HepG2 (cell line): Measurements from ENCODE around the gene UNC5B. TPM values are rescaled to one million over a fixed set of nuclear protein-coding genes. Genes with fewer than 3 reads are reported as not detected.

Experiments used
- ATAC-seq: fragments of 200-7000 bp; cut with Tn5 transposase; 3 replicates; pipeline ENCODE4 v1.9.1; 2020; ENCODE audit warnings: mild to moderate bottlenecking, moderate library complexity
- BruUV-seq: library from RNA; stranded (reverse); fragments of 400-500 nt; replicated peaks from 2 replicates; lab custom pipeline; 2021; lab: Mats Ljungman, UMichigan
- CTCF ChIA-PET: fragments of 300-600 bp; formaldehyde crosslinking; extraction: SDS; loops from one replicate; lab custom pipeline; 2021; ENCODE audit warnings: low total read pairs, inconsistent platforms, low intra/inter-chr PET ratio; lab: Yijun Ruan, JAX
- POLR2A ChIA-PET: fragments of 350-600 bp; sonication (Branson Sonifier 250); formaldehyde crosslinking; loops from one replicate; lab custom pipeline; 2020; ENCODE audit warnings: antibody characterized with exemption, inconsistent platforms; lab: Yijun Ruan, JAX
- DNase-seq: peaks from one replicate; pipeline ENCODE4 v3.0.0-alpha.2; 2015; ENCODE audit warnings: low spot score
- FAIRE-seq: peaks from 3 replicates; lab custom pipeline; 2011; peaks lifted over from hg19 to GRCh38; lab: Jason Lieb, UNC
- H2AFZ ChIP-seq: one replicate; pipeline ENCODE4 v1.6.1; 2011; ENCODE audit warnings: low read length, inconsistent platforms
- H3K27ac ChIP-seq: fragments of 300-600 bp; 3 replicates; pipeline ENCODE4 v1.8.0; 2011; ENCODE audit warnings: mixed run types, mild to moderate bottlenecking, mixed read lengths, low read length, inconsistent platforms; ENCODE audit not compliant: insufficient read depth; ENCODE audit errors: extremely low read length
- H3K27me3 ChIP-seq, 2 experiments: fragments of 200-600 bp in 1 of 2; 2 replicates in 1 of 2; 3 replicates in 1 of 2; pipeline versions ENCODE4 v1.6.0 to v1.8.0; 2011; ENCODE audit warnings: low read length in 2 of 2, mild to moderate bottlenecking in 2 of 2, moderate library complexity in 2 of 2, inconsistent platforms in 1 of 2; ENCODE audit not compliant: insufficient read depth in 2 of 2, control insufficient read depth in 1 of 2
- H3K36me3 ChIP-seq, 2 experiments: fragments of 200-600 bp in 1 of 2; replicated peaks in 1 of 2; 2 replicates in 1 of 2; 3 replicates in 1 of 2; pipeline versions ENCODE4 v1.5.1 to v1.8.0; 2011; ENCODE audit warnings: low read length in 2 of 2, inconsistent platforms in 1 of 2; ENCODE audit not compliant: insufficient read depth in 2 of 2, control insufficient read depth in 1 of 2
- H3K4me1 ChIP-seq: 2 replicates; pipeline ENCODE4 v1.5.1; 2012; ENCODE audit warnings: low read length, inconsistent platforms; ENCODE audit not compliant: insufficient read depth
- H3K4me2 ChIP-seq: 2 replicates; pipeline ENCODE4 v1.6.0; 2011; ENCODE audit warnings: low read depth, low read length, inconsistent platforms
- H3K4me3 ChIP-seq, 3 experiments: fragments of 200-600 bp in 1 of 3; sonication (generic), shearing (Covaris generic) in 1 of 3; replicated peaks in 1 of 3; 2 replicates each; pipeline ENCODE4 v1.5.1; 2011 to 2016; ENCODE audit warnings: low read length in 3 of 3, inconsistent platforms in 2 of 3, low read depth in 2 of 3, mild to moderate bottlenecking in 2 of 3, control low read depth in 1 of 3, mixed read lengths in 1 of 3; ENCODE audit not compliant: insufficient read depth in 1 of 3
- H3K79me2 ChIP-seq: one replicate; pipeline ENCODE4 v1.6.1; 2011; ENCODE audit warnings: low read length, inconsistent platforms; ENCODE audit not compliant: insufficient read depth
- H3K9ac ChIP-seq: 2 replicates; pipeline ENCODE4 v1.6.0; 2011; ENCODE audit warnings: mild to moderate bottlenecking, low read depth, low read length, inconsistent platforms; ENCODE audit not compliant: insufficient read depth
- H3K9me3 ChIP-seq: 2 replicates; pipeline ENCODE4 v1.5.1; 2012; ENCODE audit warnings: mild to moderate bottlenecking, low read length
- H4K20me1 ChIP-seq: 2 replicates; pipeline ENCODE4 v1.6.0; 2011; ENCODE audit warnings: inconsistent platforms, mild to moderate bottlenecking, low read length, moderate library complexity; ENCODE audit not compliant: insufficient read depth
- ARHGAP35 ChIP-seq: sonication (generic); formaldehyde crosslinking; IDR thresholded peaks from 2 replicates; pipeline ENCODE4 v1.9.0; 2022; ENCODE audit warnings: mild to moderate bottlenecking, inconsistent platforms, moderate library complexity, missing genetic modification reagents, borderline replicate concordance
- CBX2 ChIP-seq, 2 experiments: fragments of 200-600 bp in 1 of 2; sonication (generic); formaldehyde crosslinking in 1 of 2; IDR thresholded peaks; 2 replicates each; pipeline versions ENCODE4 v1.7.0 to v1.8.1; 2018 to 2022; ENCODE audit warnings: low read depth in 2 of 2, low read length in 1 of 2, mild to moderate bottlenecking in 1 of 2, missing genetic modification reagents in 1 of 2
- CERS6 ChIP-seq: sonication (generic); formaldehyde crosslinking; IDR thresholded peaks from 2 replicates; pipeline ENCODE4 v1.5.0; 2020; ENCODE audit warnings: missing genetic modification reagents
- MTA1 ChIP-seq: sonication (generic); formaldehyde crosslinking; IDR thresholded peaks from 2 replicates; pipeline ENCODE4 v1.4.0; 2020; ENCODE audit warnings: missing genetic modification reagents, mild to moderate bottlenecking, borderline replicate concordance
- MYPOP ChIP-seq: sonication (generic); formaldehyde crosslinking; IDR thresholded peaks from 2 replicates; pipeline ENCODE4 v1.8.1; 2023; ENCODE audit warnings: mild to moderate bottlenecking, moderate library complexity, missing genetic modification reagents
- SNAI1 ChIP-seq: sonication (generic); formaldehyde crosslinking; IDR thresholded peaks from 2 replicates; pipeline ENCODE4 v1.5.0; 2020; ENCODE audit warnings: mild to moderate bottlenecking, missing genetic modification reagents, borderline replicate concordance
- TBX2 ChIP-seq: sonication (generic); formaldehyde crosslinking; IDR thresholded peaks from 2 replicates; pipeline ENCODE4 v1.5.0; 2020; ENCODE audit warnings: missing genetic modification reagents, mild to moderate bottlenecking, borderline replicate concordance
- ZBTB39 ChIP-seq: sonication (generic); formaldehyde crosslinking; IDR thresholded peaks from 2 replicates; pipeline ENCODE4 v1.5.0; 2020; ENCODE audit warnings: missing genetic modification reagents
- ZMYM2 ChIP-seq: sonication (generic); formaldehyde crosslinking; IDR thresholded peaks from 2 replicates; pipeline ENCODE4 v1.8.0; 2022; ENCODE audit warnings: mild to moderate bottlenecking, missing genetic modification reagents
- ZNF138 ChIP-seq: sonication (generic); formaldehyde crosslinking; IDR thresholded peaks from 2 replicates; pipeline ENCODE4 v1.5.0; 2020; ENCODE audit warnings: mild to moderate bottlenecking, low read depth, missing genetic modification reagents
- ZNF431 ChIP-seq: sonication (generic); formaldehyde crosslinking; IDR thresholded peaks from 2 replicates; pipeline ENCODE4 v1.9.0; 2022; ENCODE audit warnings: missing genetic modification reagents, low read depth, mild to moderate bottlenecking, borderline replicate concordance
- WGBS: methylation state at CpG from one replicate; pipeline ENCODE4 v1.1.6; 2017; ENCODE audit warnings: low lambda C conversion rate; 5-methylcytosine and 5-hydroxymethylcytosine counted together
- in situ Hi-C: cut with HindIII; loops from 2 replicates; pipeline ENCODE4 v1.10.0; 2017; ENCODE audit warnings: low pct_unique_long_range_greater_than_20kb; ENCODE audit not compliant: extremely low pct_ligation_motif_present
- intact Hi-C: fragments of 100-400 bp; cut with micrococcal nuclease; formaldehyde crosslinking; loops from one replicate; pipeline ENCODE4 v1.10.0; 2022; ENCODE audit not compliant: unreplicated experiment
- polyA plus RNA-seq, 8 experiments: library from polyadenylated mRNA; depleted of rRNA in 3 of 8; stranded (reverse) in 7 of 8; unstranded in 1 of 8; fragments of >200 nt; fragmentation: Illumina TruSeq in 4 of 8; extraction: Trizol in 4 of 8; gene quantifications; 2 replicates each; pipeline versions ENCODE4 v1.2.1 to v1.2.3, GENCODE V29; 2011 to 2016; ENCODE audit warnings: low read depth in 4 of 8, missing spikeins in 1 of 8, mixed read lengths in 1 of 8; ENCODE audit not compliant: insufficient read depth in 1 of 8
- total RNA-seq, 5 experiments: library from RNA; depleted of rRNA; stranded (reverse); fragments of >200 nt; fragmentation: Illumina TruSeq; extraction: Trizol; gene quantifications; 2 replicates each; pipeline ENCODE4 v1.2.3, GENCODE V29; 2016; ENCODE audit warnings: low read depth in 1 of 5

UNC5B gene
- total and polyA plus RNA-seq, 2 of the 13 experiments (the other 11 are each of a cell fraction or from before 2014, with no cell fraction given) = 0.07 TPM

GRCh38 chr10:71233482-71233892, 21.1 kb downstream of the UNC5B start:
- no TSS peak for BruUV-seq
- Histone ChIP-seq H3K4me1 (no peaks in the 10 kb centered on the region), H3K4me3 (no peak overlapping the region), H3K36me3 (no peaks in the 10 kb centered on the region), H3K9ac (no peak overlapping the region), H4K20me1 (no peaks in the 10 kb centered on the region), H3K79me2 (no peaks in the 10 kb centered on the region), H3K27me3 (peaks cover 3 to 45% of the 10 kb centered on the region in 2 experiments; a peak in 3 of 5 replicates), H2AFZ (no peak overlapping the region), H3K4me2 (no peak overlapping the region), H3K9me3 (no peaks in the 10 kb centered on the region), H3K27ac (no peak overlapping the region)
- ChIA-PET POLR2A (no interaction called here), CTCF (no interaction called here)
- FAIRE-seq (no peak), ATAC-seq (no peak), DNase-seq (no peak)
- in situ Hi-C loops = no loop called here
- TF ChIP-seq ARHGAP35 (no peak), ZMYM2 (CRISPR knock-in tag) (no peak), TBX2 (CRISPR knock-in tag) (no peak), MYPOP (no peak)
- WGBS = 20% methylated on average over 3 of the region's 3 CpGs
- intact Hi-C loops = no loop called here

DNA sequence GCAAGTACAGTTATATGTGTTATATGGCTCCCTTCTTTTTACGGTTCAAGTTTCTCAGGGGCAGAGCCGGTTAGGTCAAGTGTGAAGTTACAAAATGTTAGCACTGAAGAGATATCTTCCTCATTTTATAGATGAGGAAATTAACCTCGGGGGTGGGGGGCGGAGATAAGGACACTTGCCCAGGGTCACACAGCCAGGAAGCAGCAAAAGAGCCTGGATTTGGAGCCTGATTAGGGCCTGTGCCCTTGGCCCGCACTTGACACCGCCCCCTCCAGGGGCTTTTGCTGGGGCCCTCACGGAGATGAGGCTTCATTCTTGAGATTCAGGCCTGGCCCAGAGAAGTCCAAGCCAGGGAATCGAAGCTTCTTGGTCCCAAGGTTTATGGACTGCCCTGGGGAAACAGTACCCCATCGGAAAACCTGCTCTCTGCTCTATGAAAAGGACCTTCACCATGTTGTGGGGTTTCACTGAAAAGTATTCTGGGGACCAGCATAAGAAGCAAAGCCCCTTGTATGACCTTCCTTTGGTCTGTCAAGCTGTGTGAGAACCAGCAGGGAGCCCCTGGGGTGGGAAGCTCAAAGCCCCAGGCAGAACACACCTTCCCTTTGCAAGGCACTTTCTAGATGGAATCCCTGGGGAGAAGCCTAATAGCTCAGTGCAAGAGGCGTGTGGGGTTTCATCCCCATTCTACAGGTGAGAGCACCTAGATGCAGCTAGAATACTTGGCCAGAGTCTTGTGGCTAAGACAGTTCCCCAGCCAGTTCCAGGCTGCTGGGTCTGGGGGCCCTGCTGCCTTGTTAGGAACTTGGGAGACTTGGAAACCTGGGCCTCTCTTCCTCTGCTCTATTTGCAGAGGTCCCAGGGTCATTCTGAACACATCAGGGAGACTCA, 21.9 kb downstream of the UNC5B start:
- Histone ChIP-seq H3K4me2 (no peak overlapping the region), H3K9me3 (no peaks in the 10 kb centered on the region), H3K27ac (no peak overlapping the region), H2AFZ (no peak overlapping the region), H3K36me3 (no peaks in the 10 kb centered on the region), H3K4me3 (no peak overlapping the region), H3K27me3 (peaks cover 3 to 49% of the 10 kb centered on the region in 2 experiments; a peak in 3 of 5 replicates), H3K4me1 (no peaks in the 10 kb centered on the region), H4K20me1 (no peaks in the 10 kb centered on the region), H3K79me2 (no peaks in the 10 kb centered on the region), H3K9ac (no peak overlapping the region)
- ATAC-seq (no peak), DNase-seq (no peak), FAIRE-seq (no peak)
- BruUV-seq = no TSS peak
- in situ Hi-C loops (no loop called here), intact Hi-C loops (no loop called here)
- no peak for TF ChIP-seq ZNF138 (CRISPR knock-in tag)
- no peak for TF ChIP-seq MTA1
- no peak for TF ChIP-seq CBX2 (IDR thresholded peaks at IDR 0.05; ENCODE audit: low read depth, low read length)
- no peak for TF ChIP-seq CBX2 (CRISPR knock-in tag; IDR thresholded peaks at IDR 0.05; ENCODE audit: low read depth)
- no peak for TF ChIP-seq CERS6 (CRISPR knock-in tag)
- TF ChIP-seq SNAI1 (CRISPR knock-in tag) = no peak
- TF ChIP-seq ZNF431 (CRISPR knock-in tag) = no peak
- TF ChIP-seq ZBTB39 (CRISPR knock-in tag) = no peak
- POLR2A ChIA-PET = no interaction called here
- WGBS = 51% methylated on average over 6 of the region's 10 CpGs
- CTCF ChIA-PET = no interaction called here
